HepG2 (cell line): ENCODE data around the gene STOM. TPM values are rescaled to one million over a fixed set of nuclear protein-coding genes. Genes with fewer than 3 reads are reported as not detected.

ENCODE experiments used
- ATAC-seq: fragments of 200-7000 bp; cut with Tn5 transposase; 3 replicates; pipeline ENCODE4 v1.9.1; 2020; ENCODE audit warnings: mild to moderate bottlenecking, moderate library complexity
- BruUV-seq: library from RNA; stranded (reverse); fragments of 400-500 nt; replicated peaks from 2 replicates; lab custom pipeline; 2021; lab: Mats Ljungman, UMichigan
- CTCF ChIA-PET: fragments of 300-600 bp; formaldehyde crosslinking; extraction: SDS; loops from one replicate; lab custom pipeline; 2021; ENCODE audit warnings: low total read pairs, inconsistent platforms, low intra/inter-chr PET ratio; lab: Yijun Ruan, JAX
- POLR2A ChIA-PET: fragments of 350-600 bp; sonication (Branson Sonifier 250); formaldehyde crosslinking; loops from one replicate; lab custom pipeline; 2020; ENCODE audit warnings: antibody characterized with exemption, inconsistent platforms; lab: Yijun Ruan, JAX
- DNase-seq: peaks from one replicate; pipeline ENCODE4 v3.0.0-alpha.2; 2015; ENCODE audit warnings: low spot score
- FAIRE-seq: peaks from 3 replicates; lab custom pipeline; 2011; peaks lifted over from hg19 to GRCh38; lab: Jason Lieb, UNC
- H2AFZ ChIP-seq: one replicate; pipeline ENCODE4 v1.6.1; 2011; ENCODE audit warnings: low read length, inconsistent platforms
- H3K27ac ChIP-seq: fragments of 300-600 bp; 3 replicates; pipeline ENCODE4 v1.8.0; 2011; ENCODE audit warnings: mixed run types, mild to moderate bottlenecking, mixed read lengths, low read length, inconsistent platforms; ENCODE audit not compliant: insufficient read depth; ENCODE audit errors: extremely low read length
- H3K27me3 ChIP-seq, 2 experiments: fragments of 200-600 bp in 1 of 2; 2 replicates in 1 of 2; 3 replicates in 1 of 2; pipeline versions ENCODE4 v1.6.0 to v1.8.0; 2011; ENCODE audit warnings: low read length in 2 of 2, mild to moderate bottlenecking in 2 of 2, moderate library complexity in 2 of 2, inconsistent platforms in 1 of 2; ENCODE audit not compliant: insufficient read depth in 2 of 2, control insufficient read depth in 1 of 2
- H3K36me3 ChIP-seq, 2 experiments: fragments of 200-600 bp in 1 of 2; replicated peaks in 1 of 2; 2 replicates in 1 of 2; 3 replicates in 1 of 2; pipeline versions ENCODE4 v1.5.1 to v1.8.0; 2011; ENCODE audit warnings: low read length in 2 of 2, inconsistent platforms in 1 of 2; ENCODE audit not compliant: insufficient read depth in 2 of 2, control insufficient read depth in 1 of 2
- H3K4me1 ChIP-seq: 2 replicates; pipeline ENCODE4 v1.5.1; 2012; ENCODE audit warnings: low read length, inconsistent platforms; ENCODE audit not compliant: insufficient read depth
- H3K4me2 ChIP-seq: 2 replicates; pipeline ENCODE4 v1.6.0; 2011; ENCODE audit warnings: low read depth, low read length, inconsistent platforms
- H3K4me3 ChIP-seq, 3 experiments: fragments of 200-600 bp in 1 of 3; sonication (generic), shearing (Covaris generic) in 1 of 3; replicated peaks in 1 of 3; 2 replicates each; pipeline ENCODE4 v1.5.1; 2011 to 2016; ENCODE audit warnings: low read length in 3 of 3, inconsistent platforms in 2 of 3, low read depth in 2 of 3, mild to moderate bottlenecking in 2 of 3, control low read depth in 1 of 3, mixed read lengths in 1 of 3; ENCODE audit not compliant: insufficient read depth in 1 of 3
- H3K79me2 ChIP-seq: one replicate; pipeline ENCODE4 v1.6.1; 2011; ENCODE audit warnings: low read length, inconsistent platforms; ENCODE audit not compliant: insufficient read depth
- H3K9ac ChIP-seq: 2 replicates; pipeline ENCODE4 v1.6.0; 2011; ENCODE audit warnings: mild to moderate bottlenecking, low read depth, low read length, inconsistent platforms; ENCODE audit not compliant: insufficient read depth
- H3K9me3 ChIP-seq: 2 replicates; pipeline ENCODE4 v1.5.1; 2012; ENCODE audit warnings: mild to moderate bottlenecking, low read length
- H4K20me1 ChIP-seq: 2 replicates; pipeline ENCODE4 v1.6.0; 2011; ENCODE audit warnings: inconsistent platforms, mild to moderate bottlenecking, low read length, moderate library complexity; ENCODE audit not compliant: insufficient read depth
- AGO2 ChIP-seq: fragments of 200-400 bp; formaldehyde crosslinking; optimal IDR thresholded peaks from 2 replicates; pipeline ENCODE3; 2017; ENCODE audit warnings: mild to moderate bottlenecking, low read depth, low read length, moderate library complexity
- CBX1 ChIP-seq: IDR thresholded peaks from one replicate; pipeline ENCODE4 v1.6.1; 2016; ENCODE audit warnings: antibody characterized with exemption, low read depth
- CEBPB ChIP-seq: IDR thresholded peaks from 2 replicates; pipeline ENCODE4 v1.6.1; 2011; ENCODE audit warnings: low read depth, low read length, improper control_type of control experiment, borderline replicate concordance
- MBD4 ChIP-seq: IDR thresholded peaks from 2 replicates; pipeline ENCODE4 v1.6.1; 2012; ENCODE audit warnings: low read length, inconsistent platforms, borderline replicate concordance
- ZNF460 ChIP-seq: sonication (generic); formaldehyde crosslinking; IDR thresholded peaks from 2 replicates; pipeline ENCODE4 v1.5.1; 2020; ENCODE audit warnings: missing genetic modification reagents, mild to moderate bottlenecking, borderline replicate concordance
- ZNF720 ChIP-seq: sonication (generic); formaldehyde crosslinking; IDR thresholded peaks from 2 replicates; pipeline ENCODE4 v1.4.0; 2020; ENCODE audit warnings: missing genetic modification reagents
- WGBS: methylation state at CpG from one replicate; pipeline ENCODE4 v1.1.6; 2017; ENCODE audit warnings: low lambda C conversion rate; 5-methylcytosine and 5-hydroxymethylcytosine counted together
- in situ Hi-C: cut with HindIII; loops from 2 replicates; pipeline ENCODE4 v1.10.0; 2017; ENCODE audit warnings: low pct_unique_long_range_greater_than_20kb; ENCODE audit not compliant: extremely low pct_ligation_motif_present
- intact Hi-C: fragments of 100-400 bp; cut with micrococcal nuclease; formaldehyde crosslinking; loops from one replicate; pipeline ENCODE4 v1.10.0; 2022; ENCODE audit not compliant: unreplicated experiment
- polyA plus RNA-seq, 8 experiments: library from polyadenylated mRNA; depleted of rRNA in 3 of 8; stranded (reverse) in 7 of 8; unstranded in 1 of 8; fragments of >200 nt; fragmentation: Illumina TruSeq in 4 of 8; extraction: Trizol in 4 of 8; gene quantifications; 2 replicates each; pipeline versions ENCODE4 v1.2.1 to v1.2.3, GENCODE V29; 2011 to 2016; ENCODE audit warnings: low read depth in 4 of 8, missing spikeins in 1 of 8, mixed read lengths in 1 of 8; ENCODE audit not compliant: insufficient read depth in 1 of 8
- total RNA-seq, 5 experiments: library from RNA; depleted of rRNA; stranded (reverse); fragments of >200 nt; fragmentation: Illumina TruSeq; extraction: Trizol; gene quantifications; 2 replicates each; pipeline ENCODE4 v1.2.3, GENCODE V29; 2016; ENCODE audit warnings: low read depth in 1 of 5
- TF ChIP-seq, protein P1 (sequence below): sonication (generic); formaldehyde crosslinking; IDR thresholded peaks from 2 replicates; pipeline ENCODE4 v1.4.0; 2020; ENCODE audit warnings: mild to moderate bottlenecking, low read depth, missing genetic modification reagents

The STOM gene
- total and polyA plus RNA-seq, 2 of the 13 experiments (the other 11 are each of a cell fraction or from before 2014, with no cell fraction given) = 43.6 to 165 TPM

DNA sequence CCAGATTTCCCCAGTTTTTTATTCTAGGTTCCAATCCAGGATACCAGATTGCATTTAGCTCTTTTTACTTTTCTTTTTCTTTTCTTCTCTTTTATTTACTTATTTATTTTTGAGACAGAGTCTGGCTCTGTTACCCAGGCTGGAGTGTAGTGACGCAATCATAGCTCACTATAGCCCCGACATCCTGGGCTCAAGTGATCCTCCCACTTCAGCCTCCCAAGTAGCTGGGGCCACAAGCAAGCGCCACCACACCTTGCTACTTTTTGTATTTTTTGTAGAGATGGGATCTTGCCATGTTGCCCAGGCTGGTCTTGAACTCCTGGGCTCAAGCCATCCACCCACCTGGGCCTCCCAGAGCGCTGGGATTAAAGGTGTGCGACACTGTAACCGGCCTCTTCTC, 53.7 kb downstream of the STOM start:
- CTCF ChIA-PET = interaction anchor here (1.3 kb wide), 1 partner anchor 38 kb away, joined by 3 read pairs; no protein-coding TSS in a partner anchor
- H3K4me2 ChIP-seq = no peak overlapping the region
- H3K9ac ChIP-seq = no peak overlapping the region
- no peak overlapping the region for H3K27ac ChIP-seq
- FAIRE-seq = no peak
- in situ Hi-C loops = loop anchor here (5.0 kb wide), 2 partner anchors 81 to 104 kb away; no protein-coding TSS in a partner anchor
- TF ChIP-seq ZNF460 (CRISPR knock-in tag) (peak; percentile 59; the same call in 1 of the 2 replicates), CBX1 (no peak), MBD4 (no peak), CEBPB (peak; percentile 36; the same call in 1 of the 2 replicates)
- TF ChIP-seq, protein P1, sequence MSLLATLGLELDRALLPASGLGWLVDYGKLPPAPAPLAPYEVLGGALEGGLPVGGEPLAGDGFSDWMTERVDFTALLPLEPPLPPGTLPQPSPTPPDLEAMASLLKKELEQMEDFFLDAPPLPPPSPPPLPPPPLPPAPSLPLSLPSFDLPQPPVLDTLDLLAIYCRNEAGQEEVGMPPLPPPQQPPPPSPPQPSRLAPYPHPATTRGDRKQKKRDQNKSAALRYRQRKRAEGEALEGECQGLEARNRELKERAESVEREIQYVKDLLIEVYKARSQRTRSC (CRISPR knock-in tag) = no peak
- TF ChIP-seq, all 625 proteins: peak for 2
- intact Hi-C loops = loop anchor here (5.0 kb wide), 1 partner anchor 39 kb away; no protein-coding TSS in a partner anchor
- H3K4me3 ChIP-seq = no peak overlapping the region
- no peak overlapping the region for H2AFZ ChIP-seq
- H3K27me3 ChIP-seq = no peaks in the 10 kb centered on the region
- no peak for ATAC-seq
- WGBS = 91% methylated on average over 6 of the region's 6 CpGs
- no peaks in the 10 kb centered on the region; the same call in 1 of the 2 replicates for H4K20me1 ChIP-seq
- no TSS peak for BruUV-seq
- no peaks in the 10 kb centered on the region for H3K9me3 ChIP-seq
- no peaks in the 10 kb centered on the region for H3K79me2 ChIP-seq
- H3K4me1 ChIP-seq = peaks cover 12% of the 10 kb centered on the region
- peaks cover 44 to 70% of the 10 kb centered on the region in 2 experiments for H3K36me3 ChIP-seq
- POLR2A ChIA-PET = interaction anchor here (0.8 to 3.8 kb wide), 4 partner anchors 17 to 48 kb away, joined by 3 to 13 read pairs (median 5); partner anchors contain the start of gene GSN
- DNase-seq = no peak

DNA sequence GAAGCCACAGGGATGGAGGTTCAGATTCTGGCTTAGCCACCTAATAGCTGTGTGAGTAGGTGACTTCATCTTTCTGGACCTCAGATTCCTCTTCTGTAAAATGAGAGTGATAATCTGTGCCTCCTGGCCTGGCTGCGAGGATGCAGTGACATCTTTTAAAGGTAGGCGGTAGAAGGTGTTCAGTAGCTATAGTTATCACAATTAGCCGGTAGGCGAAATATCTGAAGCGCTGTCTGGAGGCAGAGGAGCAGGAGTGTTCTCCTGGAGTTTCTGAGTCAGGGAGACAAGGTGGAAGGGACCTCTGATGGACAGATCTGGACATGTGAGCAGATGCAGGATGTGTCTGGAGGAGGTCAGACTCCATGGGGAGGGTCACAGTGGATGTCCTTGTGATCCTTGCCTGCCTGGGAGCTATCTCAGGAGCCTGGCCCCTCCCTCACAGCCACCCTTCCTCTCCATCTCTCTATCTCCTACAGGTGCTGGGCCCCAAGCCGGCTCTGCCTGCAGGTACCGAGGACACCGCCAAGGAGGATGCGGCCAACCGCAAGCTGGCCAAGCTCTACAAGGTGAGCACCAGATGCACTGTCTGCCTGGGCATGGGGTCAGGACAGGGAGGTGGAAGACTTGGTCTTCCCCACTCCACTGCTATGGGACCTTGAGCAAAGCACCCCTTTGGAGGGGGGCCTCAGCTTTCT, 56.4 kb downstream of the STOM start:
- no peak overlapping the region for H3K4me2 ChIP-seq
- no TSS peak for BruUV-seq
- ChIA-PET CTCF (no interaction called here), POLR2A (interaction anchor here (1.3 to 3.8 kb wide), 3 partner anchors 14 to 17 kb away, joined by 5 to 13 read pairs (median 7); no protein-coding TSS in a partner anchor)
- ATAC-seq (no peak; the same call in 2 of the 3 replicates), FAIRE-seq (no peak), DNase-seq (no peak)
- intact Hi-C loops (no loop called here), in situ Hi-C loops (no loop called here)
- no peak overlapping the region for H3K9ac ChIP-seq
- H3K9me3 ChIP-seq = no peaks in the 10 kb centered on the region
- peaks cover 39 to 69% of the 10 kb centered on the region in 2 experiments for H3K36me3 ChIP-seq
- TF ChIP-seq ZNF720 (CRISPR knock-in tag) (no peak), AGO2 (peak; percentile 34)
- WGBS = 96% methylated on average over 5 of the region's 10 CpGs
- no peak overlapping the region for H3K27ac ChIP-seq
- H3K79me2 ChIP-seq = no peaks in the 10 kb centered on the region
- H3K27me3 ChIP-seq = no peaks in the 10 kb centered on the region
- H4K20me1 ChIP-seq = no peaks in the 10 kb centered on the region
- no peak overlapping the region for H3K4me3 ChIP-seq
- H2AFZ ChIP-seq = no peak overlapping the region
- no peaks in the 10 kb centered on the region for H3K4me1 ChIP-seq
